Activated gamma-delta T cell treated with Interleukin-2 at 50 U/mL for 16 hours (primary cell): ENCODE measurements around the gene APOBEC3G.
"Not testable (repeated sequence)": the region's sequence is repeated elsewhere in the genome, so short reads cannot be mapped to it uniquely, and the experiment has no call there.

Source experiments
- DNase-seq: peaks from one replicate; pipeline ENCODE4 v3.0.0-alpha.2; 2020

APOBEC3G gene

GRCh38 chr22:39077026-39077840, at the start of gene APOBEC3G:
TSS of gene APOBEC3G (plus strand) at chr22:39077275. CDS start at chr22:39077362, 87 bp downstream.
- peak; percentile 67 for DNase-seq

GRCh38 chr22:39027717-39028116, 49.4 kb upstream of the APOBEC3G start:
- no peak for DNase-seq

GRCh38 chr22:39028281-39028680, 48.8 kb upstream of the APOBEC3G start:
- no peak for DNase-seq

- no peak for DNase-seq
Measured at GRCh38 chr22:39029227-39029626, 47.8 kb upstream of the APOBEC3G start.

GRCh38 chr22:39030705-39031104, 46.4 kb upstream of the APOBEC3G start:
- DNase-seq, result no peak

- DNase-seq, result not testable (repeated sequence)
Measured at GRCh38 chr22:39031434-39032295, 45.4 kb upstream of the APOBEC3G start.

- not testable (repeated sequence) for DNase-seq
Measured at GRCh38 chr22:39037071-39037470, 40.0 kb upstream of the APOBEC3G start.

- no peak for DNase-seq
Measured at GRCh38 chr22:39039306-39040126, 37.6 kb upstream of the APOBEC3G start.

- not testable (repeated sequence) for DNase-seq
Measured at GRCh38 chr22:39040155-39040537, 36.9 kb upstream of the APOBEC3G start.

- DNase-seq, result peak; percentile 69
Measured at GRCh38 chr22:39040538-39041296, 36.4 kb upstream of the APOBEC3G start, which contains the start of gene APOBEC3F. TSS of gene APOBEC3F (plus strand) at chr22:39040864. CDS start at chr22:39040961, 97 bp downstream.

- DNase-seq, result no peak
Measured at GRCh38 chr22:39041908-39042307, 35.2 kb upstream of the APOBEC3G start.

- not testable (repeated sequence) for DNase-seq
Measured at GRCh38 chr22:39043063-39043462, 34.0 kb upstream of the APOBEC3G start.

- not testable (repeated sequence) for DNase-seq
Measured at GRCh38 chr22:39045136-39045535, 31.9 kb upstream of the APOBEC3G start.

GRCh38 chr22:39049486-39049885, 27.6 kb upstream of the APOBEC3G start:
- not testable (repeated sequence) for DNase-seq

GRCh38 chr22:39051844-39052495, 25.1 kb upstream of the APOBEC3G start:
- DNase-seq, result not testable (repeated sequence)

- DNase-seq, result no peak
Measured at GRCh38 chr22:39055658-39056057, 21.4 kb upstream of the APOBEC3G start.

GRCh38 chr22:39061290-39061689, 15.8 kb upstream of the APOBEC3G start:
- not testable (repeated sequence) for DNase-seq

GRCh38 chr22:39061951-39062350, 15.1 kb upstream of the APOBEC3G start:
- DNase-seq, result not testable (repeated sequence)

GRCh38 chr22:39063904-39064303, 13.2 kb upstream of the APOBEC3G start:
- not testable (repeated sequence) for DNase-seq

- DNase-seq, result not testable (repeated sequence)
Measured at GRCh38 chr22:39066442-39067276, 10.4 kb upstream of the APOBEC3G start.
